ENCODE results near the gene CFHR5. TPM values are rescaled to one million over a fixed set of nuclear protein-coding genes. Genes with fewer than 3 reads are reported as not detected.

CFHR5 gene
- total and polyA plus RNA-seq, 2 of the 13 experiments (the other 11 are each of a cell fraction or from before 2014, with no cell fraction given), result not detected

- peak; percentile 96 for TF ChIP-seq ZNF574 (CRISPR knock-in tag; IDR thresholded peaks at IDR 0.05)
- no peak for TF ChIP-seq TGIF2 (CRISPR knock-in tag; IDR thresholded peaks at IDR 0.05)
These were observed 35.9 kb downstream of the CFHR5 start (continued) for GRCh38 chr1:197013234-197013633.

- H3K27me3 ChIP-seq (ENCODE audit: control insufficient read depth in 1 of 2, insufficient read depth in 2 of 2, low read length in 2 of 2), result no peaks in the 10 kb centered on the region
- in situ Hi-C loops (cut with HindIII; ENCODE audit: extremely low pct_ligation_motif_present, low pct_unique_long_range_greater_than_20kb) (no loop called here), intact Hi-C loops (cut with micrococcal nuclease; ENCODE audit: unreplicated experiment) (no loop called here)
- CTCF ChIA-PET (ENCODE audit: low intra/inter-chr PET ratio, low total read pairs), result no interaction called here
- POLR2A ChIA-PET, result no interaction called here
- no peak for TF ChIP-seq KLF9 (CRISPR knock-in tag; IDR thresholded peaks at IDR 0.05; ENCODE audit: low read depth)
- no peak for TF ChIP-seq ZMAT3 (CRISPR knock-in tag; conservative IDR thresholded peaks at IDR 0.05)
- TF ChIP-seq CTCF (CRISPR knock-in tag; IDR thresholded peaks at IDR 0.05), result peak; percentile 32; the same call in 1 of the 2 replicates
- no peak for TF ChIP-seq ZC3H13 (CRISPR knock-in tag; IDR thresholded peaks at IDR 0.05)
- TF ChIP-seq BATF2 (CRISPR knock-in tag; IDR thresholded peaks at IDR 0.05), result no peak
- TF ChIP-seq ZNF251 (CRISPR knock-in tag; IDR thresholded peaks at IDR 0.05), result no peak
- TF ChIP-seq STAG1 (CRISPR knock-in tag; IDR thresholded peaks at IDR 0.05), result peak; percentile 19; the same call in 1 of the 2 replicates
- no peak for TF ChIP-seq HOMEZ (CRISPR knock-in tag; IDR thresholded peaks at IDR 0.05; ENCODE audit: low read depth)
- no peak for TF ChIP-seq ZKSCAN1 (IDR thresholded peaks at IDR 0.05; ENCODE audit: low read length)
- H3K79me2 ChIP-seq (ENCODE audit: insufficient read depth, low read length), result no peaks in the 10 kb centered on the region
- FAIRE-seq, result no peak
- H3K9me3 ChIP-seq (ENCODE audit: low read length), result no peaks in the 10 kb centered on the region
- no peaks in the 10 kb centered on the region for H3K36me3 ChIP-seq (replicated peaks in 1 of 2; ENCODE audit: control insufficient read depth in 1 of 2, insufficient read depth in 2 of 2, low read length in 2 of 2)
- WGBS (ENCODE audit: low lambda C conversion rate), result 56% methylated on average over 1 of the region's 1 CpG
- DNase-seq (ENCODE audit: low spot score), result no peak
- H3K4me2 ChIP-seq (ENCODE audit: low read depth, low read length), result no peak overlapping the region
- H2AFZ ChIP-seq (ENCODE audit: low read length), result no peak overlapping the region
- H3K27ac ChIP-seq (ENCODE audit: extremely low read length, insufficient read depth, low read length), result no peak overlapping the region
- no peak overlapping the region for H3K9ac ChIP-seq (ENCODE audit: insufficient read depth, low read depth, low read length)
- no peak for ATAC-seq
- no peak overlapping the region for H3K4me3 ChIP-seq (replicated peaks in 1 of 3; ENCODE audit: insufficient read depth in 1 of 3, low read depth in 2 of 3, low read length in 3 of 3)
- no TSS peak for BruUV-seq (replicated peaks)
- H3K4me1 ChIP-seq (ENCODE audit: insufficient read depth, low read length), result no peaks in the 10 kb centered on the region
- H4K20me1 ChIP-seq (ENCODE audit: insufficient read depth, low read length), result no peaks in the 10 kb centered on the region
These were observed 39.4 kb downstream of the CFHR5 start for GRCh38 chr1:197016751-197017150.

Data from HepG2 (cell line).